Heart left ventricle (tissue), 13 donors: ENCODE results near the gene ARL8B.

ENCODE experiments used
- POLR2A ChIP-seq, 2 donors: fragments of 450-650 bp; IDR thresholded peaks; one replicate each; pipeline ENCODE4 v1.6.1; 2017; ENCODE audit warnings: antibody characterized with exemption in 2 of 2, mild to moderate bottlenecking in 2 of 2, moderate library complexity in 2 of 2
- TF ChIP-seq, protein P1 (sequence below), 12 donors: fragments of 200-600 bp; sonication (generic) in 4 of 12; IDR thresholded peaks; one replicate each; pipeline versions ENCODE4 v1.5.0 to v1.8.0; 2018 to 2022; ENCODE audit warnings: antibody characterized with exemption in 12 of 12, mild to moderate bottlenecking in 5 of 12
- donor health status: ischemic (EF 13 %, LVEDD 7.1; RV severe dilation, severe dysfunction).
- donor health status: DM: no; HTN: yes; CAD: no.
- donor health status: DM: no; HTN: no; CAD: no.
- donor health status: ischemic (EF 25% LVEDD 6.9; RV normal size, moderate dysfunction).
- donor health status: ischemic (EF 25% LVEDD 5.7; RV mildly dilated, moderate dysfunction).
- donor health status: ischemic (EF 35%, LVEDD 5.7; RV mildly dilated, moderate dysfunction).
- donor health status: nonischemic (EF 11% LVEDD 7.7; RV severe dilation, severe dysfunction).
- donor health status: DM: yes; HTN: yes; CAD: no.
- donor health status: PGD.
- donor health status: ischemic (EF 29% LVEDD 5.4; RV normal size, mild dysfunction).
- donor health status: nonischemic (EF 23%, LVEDD 6.1; RV moderate dilation, normal function).

DNA sequence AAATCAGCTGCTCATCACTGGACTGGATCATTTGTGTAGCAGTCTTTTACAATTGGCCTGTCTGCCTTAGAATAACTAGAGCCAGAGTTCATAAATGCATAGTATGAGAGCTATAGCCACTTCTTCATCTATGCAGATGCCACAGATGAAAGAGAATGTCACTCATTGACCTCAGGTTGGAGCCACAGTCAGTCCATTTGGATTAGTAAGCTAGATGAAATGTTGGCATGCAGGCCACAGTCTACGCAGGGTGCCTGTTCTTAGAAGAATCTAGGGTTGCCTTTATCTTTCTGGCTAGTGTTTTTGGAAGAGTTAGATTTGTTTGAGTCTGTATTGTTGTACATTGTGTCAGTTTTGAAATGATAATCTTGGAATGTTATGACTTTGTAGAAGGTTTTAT is 40.0 kb downstream of the ARL8B start:
- TF ChIP-seq POLR2A (IDR thresholded peaks at IDR 0.05): no peak
- TF ChIP-seq, protein P1, sequence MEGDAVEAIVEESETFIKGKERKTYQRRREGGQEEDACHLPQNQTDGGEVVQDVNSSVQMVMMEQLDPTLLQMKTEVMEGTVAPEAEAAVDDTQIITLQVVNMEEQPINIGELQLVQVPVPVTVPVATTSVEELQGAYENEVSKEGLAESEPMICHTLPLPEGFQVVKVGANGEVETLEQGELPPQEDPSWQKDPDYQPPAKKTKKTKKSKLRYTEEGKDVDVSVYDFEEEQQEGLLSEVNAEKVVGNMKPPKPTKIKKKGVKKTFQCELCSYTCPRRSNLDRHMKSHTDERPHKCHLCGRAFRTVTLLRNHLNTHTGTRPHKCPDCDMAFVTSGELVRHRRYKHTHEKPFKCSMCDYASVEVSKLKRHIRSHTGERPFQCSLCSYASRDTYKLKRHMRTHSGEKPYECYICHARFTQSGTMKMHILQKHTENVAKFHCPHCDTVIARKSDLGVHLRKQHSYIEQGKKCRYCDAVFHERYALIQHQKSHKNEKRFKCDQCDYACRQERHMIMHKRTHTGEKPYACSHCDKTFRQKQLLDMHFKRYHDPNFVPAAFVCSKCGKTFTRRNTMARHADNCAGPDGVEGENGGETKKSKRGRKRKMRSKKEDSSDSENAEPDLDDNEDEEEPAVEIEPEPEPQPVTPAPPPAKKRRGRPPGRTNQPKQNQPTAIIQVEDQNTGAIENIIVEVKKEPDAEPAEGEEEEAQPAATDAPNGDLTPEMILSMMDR (IDR thresholded peaks at IDR 0.05): no peak
